Upper lobe of left lung (tissue), 4 donors: ENCODE data around the gene SAT1.

Experiments used
- CTCF ChIP-seq, 6 experiments: fragments of 450-650 bp in 4 of 6; fragments of 200-600 bp in 2 of 6; sonication (generic) in 2 of 6; IDR thresholded peaks; one replicate each; pipeline ENCODE4 v1.5.1; 2016 to 2019; ENCODE audit warnings: antibody characterized with exemption in 6 of 6
- EP300 ChIP-seq, 4 donors: sonication (generic); formaldehyde crosslinking; IDR thresholded peaks; one replicate each; pipeline ENCODE4 v1.5.1; 2017; ENCODE audit warnings: antibody characterized with exemption in 4 of 4, control low read depth in 2 of 4
- POLR2A ChIP-seq, 4 donors: fragments of 450-650 bp; IDR thresholded peaks; one replicate each; pipeline ENCODE4 v1.5.1; 2016 to 2017; ENCODE audit warnings: antibody characterized with exemption in 4 of 4, mild to moderate bottlenecking in 2 of 4
- POLR2AphosphoS5 ChIP-seq, 2 donors: sonication (generic); formaldehyde crosslinking; IDR thresholded peaks; one replicate each; pipeline ENCODE4 v1.5.1; 2017; ENCODE audit warnings: antibody characterized with exemption in 2 of 2

GRCh38 chrX:23822397-23822796 is 39.4 kb downstream of the SAT1 start:
- TF ChIP-seq CTCF (IDR thresholded peaks at IDR 0.05) (no peak), POLR2A (IDR thresholded peaks at IDR 0.05) (no peak), POLR2AphosphoS5 (IDR thresholded peaks at IDR 0.05) (no peak), EP300 (IDR thresholded peaks at IDR 0.05) (no peak)
